ES-I3 (cell line): Measurements from ENCODE around the gene LRRC42.

Experiments used
- H3K36me3 ChIP-seq: 2 replicates; pipeline ENCODE4 v1.6.1; 2013; ENCODE audit warnings: mild to moderate bottlenecking, low read length, control low read depth, moderate library complexity; ENCODE audit not compliant: insufficient read depth
- H3K4me1 ChIP-seq: 2 replicates; pipeline ENCODE4 v1.6.1; 2013; ENCODE audit warnings: mild to moderate bottlenecking, control low read depth, low read length; ENCODE audit not compliant: insufficient read depth
- H3K9ac ChIP-seq: 2 replicates; pipeline ENCODE4 v1.6.1; 2013; ENCODE audit warnings: low read depth, mild to moderate bottlenecking, low read length, moderate library complexity
- H3K9me3 ChIP-seq: 2 replicates; pipeline ENCODE4 v1.6.1; 2013; ENCODE audit warnings: mild to moderate bottlenecking, low read length, moderate library complexity; ENCODE audit not compliant: control insufficient read depth, insufficient read depth

The LRRC42 gene

GRCh38 chr1:53929246-53929960 is 16.7 kb upstream of the LRRC42 start:
- Histone ChIP-seq H3K36me3 (0 out of 2 replicates have a peak, but pooled peaks cover 3% of the 10 kb centered on the region), H3K9me3 (peaks cover 5% of the 10 kb centered on the region), H3K9ac (no peak overlapping the region), H3K4me1 (no peaks in the 10 kb centered on the region)

- Histone ChIP-seq H3K9me3 (peaks cover 8% of the 10 kb centered on the region), H3K9ac (no peak overlapping the region), H3K4me1 (no peaks in the 10 kb centered on the region), H3K36me3 (0 out of 2 replicates have a peak, but pooled peaks cover 3% of the 10 kb centered on the region)
Measured at GRCh38 chr1:53930932-53931331, 15.2 kb upstream of the LRRC42 start.

GRCh38 chr1:53931523-53931922 is 14.6 kb upstream of the LRRC42 start:
- Histone ChIP-seq H3K9ac (no peak overlapping the region), H3K9me3 (peaks cover 8% of the 10 kb centered on the region), H3K4me1 (no peaks in the 10 kb centered on the region), H3K36me3 (0 out of 2 replicates have a peak, but pooled peaks cover 3% of the 10 kb centered on the region)

- H3K36me3 ChIP-seq, result 0 out of 2 replicates have a peak, but pooled peaks cover 3% of the 10 kb centered on the region
- H3K4me1 ChIP-seq, result no peaks in the 10 kb centered on the region
- no peak overlapping the region for H3K9ac ChIP-seq
- peaks cover 8% of the 10 kb centered on the region for H3K9me3 ChIP-seq
Measured at GRCh38 chr1:53934170-53934765, 11.9 kb upstream of the LRRC42 start.

- no peak overlapping the region for H3K9ac ChIP-seq
- H3K36me3 ChIP-seq, result no peaks in the 10 kb centered on the region
- H3K4me1 ChIP-seq, result no peaks in the 10 kb centered on the region
- H3K9me3 ChIP-seq, result peaks cover 6% of the 10 kb centered on the region; the same call in 1 of the 2 replicates
Measured at GRCh38 chr1:53936430-53936829, 9.7 kb upstream of the LRRC42 start.

GRCh38 chr1:53938136-53938830 is 7.9 kb upstream of the LRRC42 start:
- Histone ChIP-seq H3K9ac (no peak overlapping the region), H3K4me1 (peaks cover 8% of the 10 kb centered on the region; the same call in 1 of the 2 replicates), H3K9me3 (peaks cover 6% of the 10 kb centered on the region; the same call in 1 of the 2 replicates), H3K36me3 (no peaks in the 10 kb centered on the region)

GRCh38 chr1:53942127-53942957 is 3.8 kb upstream of the LRRC42 start:
- H3K9me3 ChIP-seq, result no peaks in the 10 kb centered on the region
- no peak overlapping the region for H3K9ac ChIP-seq
- peaks cover 12% of the 10 kb centered on the region; the same call in 1 of the 2 replicates for H3K4me1 ChIP-seq
- H3K36me3 ChIP-seq, result no peaks in the 10 kb centered on the region

GRCh38 chr1:53943090-53943489 is 3.1 kb upstream of the LRRC42 start:
- H3K9me3 ChIP-seq, result no peaks in the 10 kb centered on the region
- no peaks in the 10 kb centered on the region for H3K36me3 ChIP-seq
- H3K9ac ChIP-seq, result no peak overlapping the region; the same call in 1 of the 2 replicates
- H3K4me1 ChIP-seq, result peaks cover 12% of the 10 kb centered on the region; the same call in 1 of the 2 replicates

- H3K36me3 ChIP-seq, result no peaks in the 10 kb centered on the region
- H3K9me3 ChIP-seq, result no peaks in the 10 kb centered on the region
- H3K4me1 ChIP-seq, result peaks cover 12% of the 10 kb centered on the region; the same call in 1 of the 2 replicates
- no peak overlapping the region; the same call in 1 of the 2 replicates for H3K9ac ChIP-seq
Measured at GRCh38 chr1:53943490-53944043, 2.6 kb upstream of the LRRC42 start.

- Histone ChIP-seq H3K9ac (peak overlapping the region; percentile 91; the same call in 1 of the 2 replicates), H3K9me3 (no peaks in the 10 kb centered on the region), H3K36me3 (no peaks in the 10 kb centered on the region; the same call in 1 of the 2 replicates), H3K4me1 (peaks cover 12% of the 10 kb centered on the region; the same call in 1 of the 2 replicates)
Measured at GRCh38 chr1:53944469-53945182, 1.5 kb upstream of the LRRC42 start.

GRCh38 chr1:53945183-53945432 is 1.0 kb upstream of the LRRC42 start:
- Histone ChIP-seq H3K9ac (peak overlapping the region; percentile 91), H3K9me3 (no peaks in the 10 kb centered on the region), H3K36me3 (no peaks in the 10 kb centered on the region; the same call in 1 of the 2 replicates)

GRCh38 chr1:53945433-53946251 is 508 bp upstream of the LRRC42 start, which contains the start of gene IFT25:
TSS of gene IFT25 (minus strand) at chr1:53945699. CDS start at chr1:53940082, 5,617 bp downstream.
- Histone ChIP-seq H3K36me3 (no peaks in the 10 kb centered on the region; the same call in 1 of the 2 replicates), H3K9ac (peak within 1 kb of the TSS; percentile 91), H3K9me3 (no peaks in the 10 kb centered on the region), H3K4me1 (peaks cover 15% of the 10 kb centered on the region; the same call in 1 of the 2 replicates)

More at GRCh38 chr1:53945183-53945432, 1.0 kb upstream of the LRRC42 start:
- H3K4me1 ChIP-seq, result peaks cover 15% of the 10 kb centered on the region; the same call in 1 of the 2 replicates
